Middle frontal gyrus (tissue), 1 donor: ENCODE results near the gene PARVB.

Experiments
- DNase-seq: peaks from one replicate; pipeline ENCODE4 v3.0.0-alpha.2; 2015; ENCODE audit warnings: low spot score; ENCODE audit errors: extremely low spot score

Gene PARVB

GRCh38 chr22:44131989-44132685 lies 108.0 kb downstream of the PARVB start:
- no peak for DNase-seq

GRCh38 chr22:44132724-44133123 lies 108.6 kb downstream of the PARVB start:
- no peak for DNase-seq

GRCh38 chr22:44133161-44133560 lies 109.1 kb downstream of the PARVB start:
- no peak for DNase-seq

GRCh38 chr22:44133901-44134571 lies 109.9 kb downstream of the PARVB start:
- no peak for DNase-seq

- no peak for DNase-seq
Measured at GRCh38 chr22:44136112-44136511, 112.0 kb downstream of the PARVB start.

- no peak for DNase-seq
Measured at GRCh38 chr22:44136786-44137185, 112.7 kb downstream of the PARVB start.

- DNase-seq, result no peak
Measured at GRCh38 chr22:44137415-44137814, 113.3 kb downstream of the PARVB start.

GRCh38 chr22:44139773-44140172 lies 115.7 kb downstream of the PARVB start:
- DNase-seq, result no peak

- DNase-seq, result no peak
Measured at GRCh38 chr22:44142421-44143104, 118.5 kb downstream of the PARVB start.

- no peak for DNase-seq
Measured at GRCh38 chr22:44143105-44143474, 119.0 kb downstream of the PARVB start.

- DNase-seq, result no peak
Measured at GRCh38 chr22:44143579-44143978, 119.5 kb downstream of the PARVB start.

GRCh38 chr22:44144046-44144569 lies 120.0 kb downstream of the PARVB start:
- DNase-seq, result no peak

- DNase-seq, result no peak
Measured at GRCh38 chr22:44145544-44145943, 121.4 kb downstream of the PARVB start.

- DNase-seq, result no peak
Measured at GRCh38 chr22:44146088-44146861, 122.2 kb downstream of the PARVB start.

- no peak for DNase-seq
Measured at GRCh38 chr22:44147008-44147645, 123.0 kb downstream of the PARVB start.

- DNase-seq, result no peak
Measured at GRCh38 chr22:44147821-44148574, 123.9 kb downstream of the PARVB start.

GRCh38 chr22:44151676-44152075 lies 127.6 kb downstream of the PARVB start:
- DNase-seq, result no peak

GRCh38 chr22:44153710-44154109 lies 129.6 kb downstream of the PARVB start:
- DNase-seq, result no peak

- DNase-seq, result no peak
Measured at GRCh38 chr22:44154436-44154942, 130.4 kb downstream of the PARVB start.

GRCh38 chr22:44155115-44155514 lies 131.0 kb downstream of the PARVB start:
- DNase-seq, result no peak
